GM08714 (cell line): ENCODE data around the gene ANKRD11.

Experiments
- H3K4me3 ChIP-seq: fragments of 200-500 bp; sonication (Bioruptor generic); 2 replicates; pipeline ENCODE4 v1.5.1; 2014; ENCODE audit warnings: mild to moderate bottlenecking, low read length, inconsistent platforms
- ZNF274 ChIP-seq: IDR thresholded peaks from 2 replicates; pipeline ENCODE4 v1.6.1; 2012; ENCODE audit warnings: mild to moderate bottlenecking, low read depth, low read length

ANKRD11 gene

DNA sequence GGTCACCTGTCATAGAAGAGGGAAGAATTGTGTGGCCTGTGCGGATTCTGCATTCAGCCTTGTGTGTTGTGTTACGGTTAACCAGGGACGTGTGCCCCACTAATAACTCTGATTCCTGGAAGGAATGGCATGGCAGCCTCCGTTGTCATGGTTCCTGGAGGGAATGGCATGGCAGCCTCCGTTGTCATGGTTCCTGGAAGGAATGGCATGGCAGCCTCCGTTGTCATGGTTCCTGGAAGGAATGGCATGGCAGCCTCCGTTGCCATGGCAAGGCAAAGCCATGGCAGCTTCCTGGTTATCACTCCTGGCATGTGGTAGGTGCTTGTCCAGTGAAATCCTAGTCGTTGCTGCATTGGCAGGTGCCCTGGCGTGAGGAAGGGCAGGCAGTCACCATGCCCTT is 26.8 kb upstream of the ANKRD11 start:
- TF ChIP-seq ZNF274 = no peak
- H3K4me3 ChIP-seq = no peak overlapping the region

DNA sequence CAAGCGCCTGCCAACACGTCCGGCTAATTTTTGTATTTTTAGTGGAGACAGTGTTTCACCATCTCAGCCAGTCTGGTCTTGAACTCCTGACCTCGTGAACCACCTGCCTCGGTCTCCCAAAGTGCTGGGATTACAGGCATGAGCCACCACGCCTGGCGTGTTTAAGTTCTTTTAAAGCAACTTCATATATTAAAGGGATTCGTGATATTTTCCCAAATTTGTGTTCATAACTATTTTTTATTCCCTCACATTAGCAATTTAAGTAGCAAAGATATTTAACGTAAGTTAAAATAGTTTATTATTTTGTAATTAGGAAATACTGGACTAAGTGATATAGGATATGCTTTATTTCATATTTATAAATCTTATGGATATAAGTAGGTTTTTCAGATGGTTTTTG is 22.1 kb upstream of the ANKRD11 start:
- no peak overlapping the region for H3K4me3 ChIP-seq
- TF ChIP-seq ZNF274 = no peak

DNA sequence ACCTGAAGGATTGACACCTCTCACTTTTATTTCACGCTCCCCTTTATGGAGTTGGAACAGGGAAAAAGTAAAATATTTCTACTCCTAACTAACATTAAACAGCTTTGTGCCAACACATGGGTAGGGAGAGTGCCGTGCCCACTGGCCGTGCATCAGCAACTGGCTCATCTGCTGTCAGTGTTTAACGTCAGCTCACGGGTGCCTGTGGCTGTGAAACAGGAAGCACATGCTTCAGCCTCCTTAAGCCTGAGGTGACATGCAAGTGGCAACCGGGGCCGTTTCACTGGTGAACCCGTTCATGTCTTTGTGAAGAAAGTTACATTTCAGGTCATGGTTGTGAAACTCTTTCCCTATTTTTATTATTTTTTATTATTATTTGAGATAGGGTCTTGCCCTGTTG is 21.0 kb upstream of the ANKRD11 start:
- no peak overlapping the region for H3K4me3 ChIP-seq
- TF ChIP-seq ZNF274 = no peak

DNA sequence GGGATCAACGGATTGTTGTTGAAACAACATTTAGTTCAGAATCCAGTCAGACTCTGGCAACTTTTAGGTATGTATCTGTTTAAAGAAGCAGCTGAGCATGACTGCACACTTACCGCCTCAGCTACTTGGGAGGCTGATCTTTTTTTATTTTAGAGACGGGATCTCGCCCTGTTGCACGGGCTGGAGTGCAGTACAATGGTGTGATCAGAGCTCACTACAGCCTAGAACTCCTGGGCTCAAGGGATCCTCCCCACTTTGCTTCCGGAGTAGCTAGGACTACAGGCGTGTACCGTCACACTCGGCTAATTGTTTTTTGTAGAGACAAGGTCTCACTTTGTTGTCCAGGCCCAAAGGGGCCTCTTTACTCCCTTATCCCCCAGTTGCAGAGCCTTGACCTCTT is 20.2 kb upstream of the ANKRD11 start:
- no peak for TF ChIP-seq ZNF274
- no peak overlapping the region for H3K4me3 ChIP-seq

DNA sequence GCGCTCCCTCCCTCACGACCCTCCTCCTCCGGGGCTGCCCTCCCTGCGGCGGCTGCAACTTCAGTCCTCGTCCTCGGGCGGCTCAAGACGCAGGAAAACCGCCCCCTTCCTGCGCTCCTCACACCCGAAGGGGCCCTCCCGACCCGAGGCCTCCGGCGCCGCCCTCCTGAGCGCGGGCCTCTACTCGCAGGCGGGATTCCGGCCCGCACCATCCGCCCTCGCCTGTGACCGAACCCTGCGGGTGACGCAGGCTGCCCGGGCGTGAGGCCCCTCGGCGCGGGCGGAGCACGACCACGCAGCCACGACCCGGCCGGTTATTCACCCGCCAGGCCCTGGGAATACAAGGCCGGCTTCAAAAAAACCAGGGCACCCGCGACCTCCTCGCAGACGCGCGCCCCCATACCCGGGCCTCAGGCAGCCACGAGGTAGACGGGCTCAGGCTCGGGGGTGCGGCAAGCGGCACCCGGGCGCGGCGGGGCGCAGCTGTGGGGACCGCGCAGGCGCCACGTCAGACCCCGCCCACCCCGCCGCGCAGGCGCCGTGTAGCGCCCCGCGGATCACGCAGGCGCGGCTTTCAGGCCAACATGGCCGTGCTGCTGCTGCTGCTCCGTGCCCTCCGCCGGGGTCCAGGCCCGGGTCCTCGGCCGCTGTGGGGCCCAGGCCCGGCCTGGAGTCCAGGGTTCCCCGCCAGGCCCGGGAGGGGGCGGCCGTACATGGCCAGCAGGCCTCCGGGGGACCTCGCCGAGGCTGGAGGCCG is 17.7 kb upstream of the ANKRD11 start, which contains the start of gene SPG7:
Gene SPG7 (plus strand): TSS at position 570 of the 757 bp plus-strand sequence. CDS start 15 bp downstream, at position 585.
- H3K4me3 ChIP-seq = peak within 1 kb of the TSS; percentile 88
- no peak for TF ChIP-seq ZNF274

DNA sequence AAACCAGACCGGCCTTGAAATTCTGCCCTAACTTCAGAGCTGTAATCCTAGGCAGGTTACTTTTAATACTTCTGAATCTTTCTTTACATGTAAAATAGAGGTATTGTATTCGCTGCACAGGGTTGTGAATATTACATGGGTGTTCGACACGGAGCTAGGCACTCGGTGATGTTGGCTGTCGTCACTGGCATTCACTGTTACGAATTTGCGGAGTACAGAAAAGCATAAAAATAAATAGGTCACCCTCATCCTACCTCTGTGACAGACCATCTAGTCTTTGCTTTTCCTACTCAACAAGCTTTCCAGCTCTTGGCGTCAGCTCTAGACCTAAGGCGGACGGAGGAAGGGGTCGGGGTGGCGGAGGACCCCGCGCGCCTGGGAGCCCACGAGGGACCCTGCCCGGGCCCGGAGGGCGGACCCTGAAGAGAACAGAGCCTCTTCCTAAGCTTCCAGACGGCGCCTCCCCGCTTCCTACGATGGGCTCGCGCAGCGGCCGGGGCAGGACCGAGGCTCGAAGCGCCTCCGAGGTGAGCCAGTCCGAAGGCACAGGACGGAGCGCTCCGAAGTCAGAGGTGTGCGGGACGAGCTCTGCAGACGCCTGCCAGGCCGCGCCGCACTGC is 17.0 kb upstream of the ANKRD11 start:
- H3K4me3 ChIP-seq = peak overlapping the region; percentile 88
- no peak for TF ChIP-seq ZNF274

DNA sequence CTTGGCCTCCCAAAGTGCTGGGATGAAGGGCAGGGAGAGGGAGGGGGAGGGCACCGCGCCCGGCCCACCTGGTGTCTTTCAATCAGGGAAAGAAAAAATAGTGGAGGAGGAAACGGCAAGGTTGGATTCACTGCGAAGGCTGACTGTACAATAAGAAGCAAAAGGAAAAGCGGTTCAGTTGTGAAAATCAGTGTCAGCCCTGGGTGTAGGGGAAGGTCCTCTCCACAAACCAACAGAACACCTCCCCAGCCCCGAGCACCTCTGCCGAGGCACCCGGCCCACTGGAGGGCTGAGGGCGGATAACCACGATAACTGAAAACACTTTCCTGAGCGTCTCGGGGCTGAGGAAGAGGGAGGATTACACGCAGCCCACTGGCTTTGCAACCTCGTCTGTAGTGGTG is 16.4 kb upstream of the ANKRD11 start:
- TF ChIP-seq ZNF274 = no peak
- peak overlapping the region; percentile 88; the same call in 1 of the 2 replicates for H3K4me3 ChIP-seq

DNA sequence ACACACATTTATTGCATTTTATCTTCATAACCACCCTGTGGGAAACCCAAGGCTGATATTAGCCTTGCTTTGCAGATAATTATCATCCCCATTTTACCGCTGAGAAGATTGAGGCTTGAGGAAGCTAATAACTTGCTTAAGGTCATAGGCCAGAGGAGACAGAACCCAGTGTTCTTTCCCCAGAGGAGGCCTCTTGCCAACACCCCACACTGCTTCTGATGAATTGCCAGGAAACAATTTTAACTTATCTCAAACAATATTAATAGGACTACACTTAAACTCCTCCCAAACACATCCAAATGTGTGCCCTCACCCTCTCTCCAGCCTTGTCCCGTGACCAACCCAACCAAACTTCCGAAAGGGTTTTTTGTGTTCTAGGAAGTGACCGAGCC is 15.7 kb upstream of the ANKRD11 start:
- TF ChIP-seq ZNF274 = no peak
- H3K4me3 ChIP-seq = peak overlapping the region; percentile 30; the same call in 1 of the 2 replicates

DNA sequence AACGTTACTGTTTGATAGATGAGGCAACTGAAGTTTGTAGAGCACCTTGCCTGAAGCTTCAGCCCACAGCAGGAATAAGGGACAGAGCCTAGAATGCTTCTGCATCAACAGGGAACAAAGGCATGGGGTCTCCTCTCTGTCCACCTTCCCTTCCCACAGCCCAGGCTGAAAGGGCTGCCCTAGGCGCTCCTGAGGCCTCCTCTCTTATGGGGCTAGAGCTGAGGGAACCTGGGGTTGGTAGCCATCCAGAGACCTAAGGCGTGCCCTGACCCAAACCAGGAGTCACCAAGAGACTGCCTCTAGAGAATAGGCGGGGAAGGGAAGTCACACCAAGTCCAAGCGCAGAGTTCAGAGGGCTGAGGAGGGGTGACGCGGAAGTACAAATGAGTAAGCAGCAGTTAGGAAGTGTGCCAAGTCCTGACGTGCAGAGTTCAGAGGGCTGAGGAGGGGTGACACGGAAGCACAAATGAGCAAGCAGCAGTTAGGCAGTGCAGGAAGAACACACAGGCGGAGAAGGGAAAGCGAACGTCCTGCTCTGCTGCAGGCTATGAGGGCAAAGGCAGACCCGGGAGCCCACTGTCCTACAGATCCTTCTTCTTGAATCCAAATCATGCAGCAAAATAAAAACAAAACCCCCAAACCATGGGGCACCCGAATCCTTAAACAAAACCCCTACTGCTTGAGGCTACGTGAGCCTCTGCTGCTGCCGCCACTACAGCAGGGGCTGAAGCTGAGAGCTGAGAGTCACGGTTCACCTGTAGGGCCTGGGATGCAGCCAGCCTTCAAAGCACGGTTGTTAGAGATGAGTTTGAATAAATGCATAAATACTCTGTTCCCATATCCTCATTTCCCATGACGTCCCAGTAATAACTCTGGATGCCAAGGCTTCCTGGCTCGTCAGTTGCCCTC is 15.1 kb upstream of the ANKRD11 start:
- TF ChIP-seq ZNF274 = no peak
- peak overlapping the region; percentile 30; the same call in 1 of the 2 replicates for H3K4me3 ChIP-seq

DNA sequence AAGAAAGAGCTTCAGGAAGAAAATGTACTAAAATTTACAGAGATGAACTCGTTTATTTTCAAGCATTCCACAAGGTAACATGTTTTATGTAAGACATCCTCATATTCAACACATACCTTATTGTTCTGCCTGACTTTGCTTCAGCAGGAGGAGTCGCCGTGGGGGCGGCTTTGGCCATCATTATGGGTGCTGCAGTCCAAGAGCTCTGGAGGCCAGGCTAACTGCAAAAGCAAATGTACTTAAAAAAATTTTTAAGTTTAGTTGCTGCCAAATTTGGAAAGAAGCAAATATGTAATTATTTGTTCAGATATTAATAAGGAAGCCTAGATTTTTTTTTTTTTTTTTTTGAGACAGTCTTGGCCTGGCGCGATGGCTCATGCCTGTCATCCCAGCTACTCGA is 13.7 kb upstream of the ANKRD11 start:
- TF ChIP-seq ZNF274 = no peak
- no peak overlapping the region for H3K4me3 ChIP-seq

DNA sequence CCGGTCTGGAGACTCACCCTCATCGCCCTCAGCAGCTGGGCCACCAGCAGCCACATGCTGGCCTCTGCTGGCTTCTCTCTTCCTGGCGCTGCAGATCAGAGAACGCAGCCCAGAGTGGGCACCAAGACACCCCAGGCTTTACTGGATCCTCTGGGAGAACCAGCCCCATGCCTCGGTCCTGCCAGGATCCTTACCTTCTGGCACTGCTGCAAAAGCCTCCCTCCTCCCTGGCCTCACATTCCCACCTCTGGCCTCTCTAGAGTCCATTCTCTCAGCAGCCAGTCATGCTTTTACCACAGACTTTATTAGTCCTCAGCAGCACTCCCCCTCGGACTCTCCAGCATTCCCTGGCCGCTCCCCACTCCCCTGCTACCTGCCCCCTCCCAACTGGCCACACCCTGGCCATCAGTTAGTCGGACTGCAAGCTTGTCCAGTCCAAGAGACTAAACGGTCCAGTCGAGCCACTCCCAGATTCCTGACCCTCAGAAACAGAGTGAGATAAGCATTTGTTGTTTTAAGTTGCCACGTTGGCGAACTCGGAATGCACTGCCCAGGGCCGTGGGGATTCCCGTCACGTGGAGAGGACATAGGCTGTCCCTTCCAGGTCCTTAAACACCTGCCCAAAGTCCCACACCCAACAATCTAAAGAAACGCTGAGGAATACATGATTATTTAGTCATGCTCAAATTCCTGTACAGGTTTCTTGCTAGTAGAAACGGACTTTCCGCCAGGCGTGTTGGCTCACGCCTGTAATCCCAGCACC is 11.9 kb upstream of the ANKRD11 start:
- H3K4me3 ChIP-seq = no peak overlapping the region
- TF ChIP-seq ZNF274 = no peak

DNA sequence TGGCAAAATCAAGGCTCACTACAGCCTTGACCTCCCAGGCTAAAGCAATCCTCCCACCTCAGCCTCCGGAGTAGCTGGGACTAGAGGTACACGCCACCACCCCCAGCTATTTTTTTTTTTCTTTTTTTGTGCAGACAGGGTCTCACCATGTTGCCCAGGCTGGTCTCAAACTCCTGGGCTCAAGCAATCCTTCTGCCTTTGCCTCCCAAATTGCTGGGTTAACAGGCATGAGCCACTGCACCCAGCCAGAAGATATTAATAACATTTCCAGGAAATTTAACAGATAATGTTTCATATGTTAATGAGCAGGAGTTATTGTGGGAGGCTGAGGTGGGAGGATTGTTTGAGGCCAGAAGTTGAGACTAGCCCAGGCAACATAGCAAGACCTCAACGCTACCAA is 9.4 kb upstream of the ANKRD11 start:
- no peak overlapping the region for H3K4me3 ChIP-seq
- TF ChIP-seq ZNF274 = no peak

DNA sequence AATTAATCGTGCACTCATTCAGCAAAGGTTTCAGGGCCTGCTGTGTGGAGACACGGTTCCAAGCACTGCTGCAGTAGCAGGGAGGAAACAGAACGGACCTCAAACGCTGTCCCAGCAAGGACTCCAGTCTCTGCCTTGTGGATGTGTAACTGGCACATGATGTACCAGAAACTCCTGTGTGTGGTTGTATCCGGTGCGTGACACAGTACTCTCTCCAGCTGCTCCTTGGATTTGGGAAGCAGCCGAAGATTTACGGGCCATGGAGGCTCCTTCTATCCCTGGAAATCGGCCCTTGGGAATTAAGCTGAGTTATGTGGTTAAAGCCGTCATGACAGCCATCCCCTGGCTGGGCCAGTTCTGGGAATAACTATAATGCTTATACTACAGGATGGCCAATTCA is 8.5 kb upstream of the ANKRD11 start:
- no peak overlapping the region for H3K4me3 ChIP-seq
- TF ChIP-seq ZNF274 = no peak

DNA sequence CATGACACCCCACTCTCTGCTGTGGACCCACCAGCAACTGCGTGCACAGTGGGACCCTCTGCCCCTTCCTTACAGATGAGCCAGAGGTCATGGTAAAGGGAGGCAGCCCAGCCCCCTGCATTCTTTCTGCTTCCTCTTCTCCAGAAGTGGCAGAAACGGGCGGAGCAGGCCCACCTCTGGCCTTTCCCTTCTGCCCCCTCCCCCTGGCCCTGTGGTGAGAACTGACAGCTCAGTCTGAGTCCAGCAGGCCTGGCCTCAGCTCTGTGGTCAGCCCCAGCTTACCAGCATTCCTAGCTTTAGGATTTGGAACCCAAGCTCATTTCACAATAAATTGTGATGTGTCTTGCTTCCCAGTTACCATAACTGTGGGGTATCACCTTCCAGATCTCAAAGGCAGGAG is 4.8 kb upstream of the ANKRD11 start:
- no peak overlapping the region for H3K4me3 ChIP-seq
- no peak for TF ChIP-seq ZNF274
